ENCODE measurements around the gene RNF144A. TPM values are rescaled to one million over a fixed set of nuclear protein-coding genes. Genes with fewer than 3 reads are reported as not detected.

RNF144A gene
- total RNA-seq, 1 donor from 2014 or later = 9.6 TPM

GRCh38 chr2:7077660-7078267 is 160.6 kb downstream of the RNF144A start:
- H3K36me3 Mint-ChIP-seq (ENCODE audit: unreplicated experiment) = no peaks in the 10 kb centered on the region
- no peaks in the 10 kb centered on the region for H3K9me3 Mint-ChIP-seq (ENCODE audit: unreplicated experiment)
- no peak for TF ChIP-seq CTCF (IDR thresholded peaks at IDR 0.05)
- H3K27ac Mint-ChIP-seq (ENCODE audit: unreplicated experiment) = no peak overlapping the region
- H3K4me1 Mint-ChIP-seq (ENCODE audit: unreplicated experiment) = no peaks in the 10 kb centered on the region
- no peak overlapping the region for H3K4me3 Mint-ChIP-seq (ENCODE audit: unreplicated experiment)
- H3K27me3 Mint-ChIP-seq (ENCODE audit: unreplicated experiment) = peaks cover 2% of the 10 kb centered on the region
- DNase-seq (ENCODE audit: extremely low spot score, unreplicated experiment) = no peak

- no peaks in the 10 kb centered on the region for H3K36me3 Mint-ChIP-seq (ENCODE audit: unreplicated experiment)
- no peak for DNase-seq (ENCODE audit: extremely low spot score, unreplicated experiment)
- no peaks in the 10 kb centered on the region for H3K4me1 Mint-ChIP-seq (ENCODE audit: unreplicated experiment)
- no peaks in the 10 kb centered on the region for H3K9me3 Mint-ChIP-seq (ENCODE audit: unreplicated experiment)
- H3K27ac Mint-ChIP-seq (ENCODE audit: unreplicated experiment) = no peak overlapping the region
- TF ChIP-seq CTCF (IDR thresholded peaks at IDR 0.05) = peak; percentile 52
- H3K4me3 Mint-ChIP-seq (ENCODE audit: unreplicated experiment) = no peak overlapping the region
- peaks cover 9% of the 10 kb centered on the region for H3K27me3 Mint-ChIP-seq (ENCODE audit: unreplicated experiment)
Measured at GRCh38 chr2:7083580-7084509, 166.6 kb downstream of the RNF144A start.

GRCh38 chr2:7084601-7085000 is 167.4 kb downstream of the RNF144A start:
- Mint-ChIP-seq H3K27ac (ENCODE audit: unreplicated experiment) (no peak overlapping the region), H3K4me3 (ENCODE audit: unreplicated experiment) (no peak overlapping the region), H3K4me1 (ENCODE audit: unreplicated experiment) (no peaks in the 10 kb centered on the region), H3K9me3 (ENCODE audit: unreplicated experiment) (no peaks in the 10 kb centered on the region), H3K36me3 (ENCODE audit: unreplicated experiment) (no peaks in the 10 kb centered on the region), H3K27me3 (ENCODE audit: unreplicated experiment) (peaks cover 9% of the 10 kb centered on the region)
- TF ChIP-seq CTCF (IDR thresholded peaks at IDR 0.05) = no peak
- no peak for DNase-seq (ENCODE audit: extremely low spot score, unreplicated experiment)

- DNase-seq (ENCODE audit: extremely low spot score, unreplicated experiment) = no peak
- TF ChIP-seq CTCF (IDR thresholded peaks at IDR 0.05) = no peak
- peaks cover 9% of the 10 kb centered on the region for H3K27me3 Mint-ChIP-seq (ENCODE audit: unreplicated experiment)
- no peak overlapping the region for H3K4me3 Mint-ChIP-seq (ENCODE audit: unreplicated experiment)
- no peak overlapping the region for H3K27ac Mint-ChIP-seq (ENCODE audit: unreplicated experiment)
- H3K36me3 Mint-ChIP-seq (ENCODE audit: unreplicated experiment) = no peaks in the 10 kb centered on the region
- no peaks in the 10 kb centered on the region for H3K9me3 Mint-ChIP-seq (ENCODE audit: unreplicated experiment)
- peaks cover 7% of the 10 kb centered on the region for H3K4me1 Mint-ChIP-seq (ENCODE audit: unreplicated experiment)
Measured at GRCh38 chr2:7089284-7089683, 172.1 kb downstream of the RNF144A start.

GRCh38 chr2:7089898-7090510 is 172.8 kb downstream of the RNF144A start:
- H3K4me3 Mint-ChIP-seq (ENCODE audit: unreplicated experiment) = no peak overlapping the region
- no peaks in the 10 kb centered on the region for H3K36me3 Mint-ChIP-seq (ENCODE audit: unreplicated experiment)
- H3K9me3 Mint-ChIP-seq (ENCODE audit: unreplicated experiment) = no peaks in the 10 kb centered on the region
- peaks cover 9% of the 10 kb centered on the region for H3K27me3 Mint-ChIP-seq (ENCODE audit: unreplicated experiment)
- H3K27ac Mint-ChIP-seq (ENCODE audit: unreplicated experiment) = no peak overlapping the region
- DNase-seq (ENCODE audit: extremely low spot score, unreplicated experiment) = no peak
- peaks cover 14% of the 10 kb centered on the region for H3K4me1 Mint-ChIP-seq (ENCODE audit: unreplicated experiment)
- no peak for TF ChIP-seq CTCF (IDR thresholded peaks at IDR 0.05)

Measured in osteocyte (in vitro differentiated cells).